BLaER1 (cell line): ENCODE data around the gene MUC6.

Experiments
- H3K27ac ChIP-seq: shearing (Covaris generic); formaldehyde crosslinking; 2 replicates; pipeline ENCODE4 v1.8.1; 2022
- H3K27me3 ChIP-seq: shearing (Covaris generic); formaldehyde crosslinking; 2 replicates; pipeline ENCODE4 v1.8.1; 2022
- H3K36me3 ChIP-seq: shearing (Covaris generic); formaldehyde crosslinking; 2 replicates; pipeline ENCODE4 v1.8.1; 2022
- H3K4me1 ChIP-seq: shearing (Covaris generic); formaldehyde crosslinking; 2 replicates; pipeline ENCODE4 v1.8.1; 2022
- H3K4me2 ChIP-seq: shearing (Covaris generic); formaldehyde crosslinking; 2 replicates; pipeline ENCODE4 v1.8.1; 2022
- H3K4me3 ChIP-seq: shearing (Covaris generic); formaldehyde crosslinking; 2 replicates; pipeline ENCODE4 v1.8.1; 2022
- H3K9ac ChIP-seq: shearing (Covaris generic); formaldehyde crosslinking; 2 replicates; pipeline ENCODE4 v1.8.1; 2022
- H3K9me3 ChIP-seq: shearing (Covaris generic); formaldehyde crosslinking; 2 replicates; pipeline ENCODE4 v1.8.1; 2022
- H4K20me1 ChIP-seq: shearing (Covaris generic); formaldehyde crosslinking; 2 replicates; pipeline ENCODE4 v1.8.1; 2022
- Cebpa-rat ChIP-seq: shearing (Covaris generic); IDR thresholded peaks from 2 replicates; pipeline ENCODE4 v1.8.1; 2022

The MUC6 gene

DNA sequence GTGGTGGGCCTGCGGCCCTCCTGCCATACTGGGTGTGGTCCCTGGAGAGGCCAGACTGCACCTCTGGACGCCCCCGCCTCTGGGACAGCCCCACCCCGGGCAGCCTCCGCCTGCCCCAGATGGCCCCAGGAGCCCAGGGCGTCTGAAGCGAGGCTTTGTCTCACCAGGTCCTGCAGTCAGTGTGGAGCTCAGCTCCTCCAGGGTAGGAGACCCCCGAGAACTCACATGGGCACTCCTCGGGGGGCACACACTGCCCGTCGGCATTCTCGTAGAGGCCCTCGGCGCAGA lies 10.4 kb downstream of the MUC6 start:
- Histone ChIP-seq H3K36me3 (peaks cover 33% of the 10 kb centered on the region; the same call in 1 of the 2 replicates), H3K27ac (no peak overlapping the region), H3K9me3 (no peaks in the 10 kb centered on the region), H3K4me2 (no peak overlapping the region), H3K27me3 (no peaks in the 10 kb centered on the region), H3K4me1 (peaks cover 7% of the 10 kb centered on the region), H3K9ac (no peak overlapping the region), H3K4me3 (no peak overlapping the region), H4K20me1 (peaks cover 48% of the 10 kb centered on the region)
- TF ChIP-seq Cebpa-rat = no peak

GRCh38 chr11:1025410-1026162 lies 10.9 kb downstream of the MUC6 start:
- Histone ChIP-seq H3K4me1 (peaks cover 12% of the 10 kb centered on the region), H3K4me2 (no peak overlapping the region)

GRCh38 chr11:1024597-1025409 lies 11.7 kb downstream of the MUC6 start:
- Histone ChIP-seq H4K20me1 (peaks cover 61% of the 10 kb centered on the region), H3K4me1 (peaks cover 20% of the 10 kb centered on the region), H3K36me3 (peaks cover 33% of the 10 kb centered on the region; the same call in 1 of the 2 replicates), H3K4me3 (no peak overlapping the region), H3K9ac (no peak overlapping the region), H3K27ac (no peak overlapping the region), H3K27me3 (no peaks in the 10 kb centered on the region), H3K4me2 (no peak overlapping the region), H3K9me3 (no peaks in the 10 kb centered on the region)
- no peak for TF ChIP-seq Cebpa-rat

More at GRCh38 chr11:1025410-1026162, 10.9 kb downstream of the MUC6 start:
- Histone ChIP-seq H3K36me3 (peaks cover 33% of the 10 kb centered on the region; the same call in 1 of the 2 replicates), H3K9ac (no peak overlapping the region), H3K27ac (no peak overlapping the region), H3K4me3 (no peak overlapping the region), H4K20me1 (peaks cover 53% of the 10 kb centered on the region), H3K27me3 (no peaks in the 10 kb centered on the region), H3K9me3 (no peaks in the 10 kb centered on the region)
- no peak for TF ChIP-seq Cebpa-rat

DNA sequence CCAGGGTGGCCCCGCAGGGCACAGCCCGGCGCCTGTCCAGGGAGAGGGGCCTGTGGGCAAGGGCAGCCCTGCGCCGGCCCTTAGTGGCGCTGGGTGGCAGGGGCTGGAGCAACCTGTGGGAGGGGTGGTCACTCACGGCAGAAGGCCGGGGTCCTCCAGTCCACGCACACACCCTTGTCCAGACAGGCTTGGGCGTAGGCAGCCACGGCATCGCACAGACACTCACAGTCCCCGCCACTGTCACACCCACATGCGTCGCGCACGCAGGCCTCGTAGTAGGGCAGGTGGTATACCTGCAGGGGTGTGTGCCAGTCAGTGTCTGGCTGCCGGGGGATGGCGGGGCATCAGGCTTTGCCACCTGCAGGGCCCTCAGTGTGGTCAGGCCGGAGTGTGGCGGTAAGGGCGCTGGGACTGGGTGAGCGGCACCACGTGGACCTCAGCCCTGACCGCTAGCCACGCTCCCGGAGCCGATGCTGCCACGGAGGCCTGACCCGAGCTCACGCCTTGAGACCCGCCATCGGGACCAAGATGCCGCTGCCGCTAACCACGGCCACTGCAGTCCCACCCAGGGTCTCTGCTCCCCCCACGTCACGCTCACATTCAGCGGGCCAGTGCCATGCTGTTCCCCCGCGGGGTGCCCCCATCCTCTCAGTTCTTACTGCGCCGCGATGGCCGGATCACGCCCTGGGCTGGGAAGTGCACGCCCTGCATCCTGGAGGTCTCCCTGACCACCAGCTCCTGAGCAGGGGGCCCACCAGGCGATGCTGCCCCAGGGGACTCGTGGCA lies 12.5 kb downstream of the MUC6 start:
- Histone ChIP-seq H4K20me1 (peaks cover 69% of the 10 kb centered on the region), H3K27me3 (no peaks in the 10 kb centered on the region), H3K9me3 (no peaks in the 10 kb centered on the region), H3K9ac (no peak overlapping the region), H3K4me2 (no peak overlapping the region), H3K4me1 (peaks cover 28% of the 10 kb centered on the region), H3K4me3 (no peak overlapping the region), H3K27ac (no peak overlapping the region), H3K36me3 (peaks cover 33% of the 10 kb centered on the region; the same call in 1 of the 2 replicates)
- no peak for TF ChIP-seq Cebpa-rat

- H4K20me1 ChIP-seq = peaks cover 77% of the 10 kb centered on the region
- no peaks in the 10 kb centered on the region for H3K27me3 ChIP-seq
- H3K9ac ChIP-seq = no peak overlapping the region
- peaks cover 33% of the 10 kb centered on the region; the same call in 1 of the 2 replicates for H3K36me3 ChIP-seq
- H3K4me2 ChIP-seq = no peak overlapping the region
- TF ChIP-seq Cebpa-rat = no peak
- H3K27ac ChIP-seq = no peak overlapping the region
- no peak overlapping the region for H3K4me3 ChIP-seq
- no peaks in the 10 kb centered on the region for H3K9me3 ChIP-seq
- peaks cover 36% of the 10 kb centered on the region for H3K4me1 ChIP-seq
These were observed 13.4 kb downstream of the MUC6 start for GRCh38 chr11:1022908-1023810.

GRCh38 chr11:1022411-1022810 lies 14.1 kb downstream of the MUC6 start:
- H3K4me2 ChIP-seq = no peak overlapping the region
- H3K4me3 ChIP-seq = no peak overlapping the region
- peaks cover 36% of the 10 kb centered on the region; the same call in 1 of the 2 replicates for H3K36me3 ChIP-seq
- peaks cover 3% of the 10 kb centered on the region for H3K9me3 ChIP-seq
- no peaks in the 10 kb centered on the region for H3K27me3 ChIP-seq
- no peak for TF ChIP-seq Cebpa-rat
- H4K20me1 ChIP-seq = peaks cover 82% of the 10 kb centered on the region
- peaks cover 37% of the 10 kb centered on the region for H3K4me1 ChIP-seq
- no peak overlapping the region for H3K9ac ChIP-seq
- H3K27ac ChIP-seq = no peak overlapping the region

- H3K9ac ChIP-seq = peak overlapping the region; percentile 35; the same call in 1 of the 2 replicates
- no peaks in the 10 kb centered on the region for H3K27me3 ChIP-seq
- H3K27ac ChIP-seq = peak overlapping the region; percentile 61
- peak overlapping the region; percentile 68 for H3K4me2 ChIP-seq
- H3K4me1 ChIP-seq = peaks cover 53% of the 10 kb centered on the region
- H3K36me3 ChIP-seq = peaks cover 34% of the 10 kb centered on the region; the same call in 1 of the 2 replicates
- peaks cover 62% of the 10 kb centered on the region for H4K20me1 ChIP-seq
- TF ChIP-seq Cebpa-rat = no peak
- H3K9me3 ChIP-seq = peaks cover 14% of the 10 kb centered on the region
- no peak overlapping the region for H3K4me3 ChIP-seq
These were observed 16.2 kb downstream of the MUC6 start for GRCh38 chr11:1020211-1020905.

DNA sequence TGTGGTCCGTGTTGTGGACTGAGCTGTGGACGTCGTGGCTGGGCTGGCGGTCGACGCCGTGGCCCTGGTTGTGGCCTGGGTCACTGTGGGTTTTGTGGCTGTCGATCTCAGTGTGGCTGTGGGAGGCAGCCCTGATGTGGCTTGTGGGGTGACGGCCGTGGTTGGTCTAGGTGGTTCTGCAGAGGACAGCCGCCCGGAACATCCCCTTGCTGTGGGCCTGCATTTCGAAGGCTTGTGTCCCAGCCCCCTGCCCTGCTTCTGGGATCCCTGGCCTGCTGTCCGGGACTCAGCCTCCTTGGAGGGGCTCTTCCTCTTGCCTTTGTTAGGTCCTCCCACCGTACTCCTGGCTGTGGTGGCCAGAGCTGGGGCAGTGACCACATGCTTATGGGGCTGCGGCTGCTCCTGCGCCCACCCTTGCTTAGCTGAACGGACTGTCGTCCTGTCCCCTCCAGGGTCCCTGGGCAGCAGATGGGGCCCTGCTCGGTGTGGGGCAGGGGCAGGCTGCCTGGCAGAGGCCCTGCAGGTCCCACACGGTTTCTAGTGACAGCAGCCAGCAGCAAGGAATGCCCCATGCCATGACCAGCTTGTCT lies 17.1 kb downstream of the MUC6 start:
- no peak for TF ChIP-seq Cebpa-rat
- H3K9me3 ChIP-seq = peaks cover 14% of the 10 kb centered on the region
- H3K36me3 ChIP-seq = peaks cover 27% of the 10 kb centered on the region; the same call in 1 of the 2 replicates
- H3K4me3 ChIP-seq = no peak overlapping the region
- no peaks in the 10 kb centered on the region for H3K27me3 ChIP-seq
- H3K27ac ChIP-seq = no peak overlapping the region; the same call in 1 of the 2 replicates
- H3K9ac ChIP-seq = no peak overlapping the region
- peak overlapping the region; percentile 68; the same call in 1 of the 2 replicates for H3K4me2 ChIP-seq
- peaks cover 57% of the 10 kb centered on the region for H4K20me1 ChIP-seq
- H3K4me1 ChIP-seq = peaks cover 63% of the 10 kb centered on the region
